ENCODE results near the gene CACNA1D.

CACNA1D gene

DNA sequence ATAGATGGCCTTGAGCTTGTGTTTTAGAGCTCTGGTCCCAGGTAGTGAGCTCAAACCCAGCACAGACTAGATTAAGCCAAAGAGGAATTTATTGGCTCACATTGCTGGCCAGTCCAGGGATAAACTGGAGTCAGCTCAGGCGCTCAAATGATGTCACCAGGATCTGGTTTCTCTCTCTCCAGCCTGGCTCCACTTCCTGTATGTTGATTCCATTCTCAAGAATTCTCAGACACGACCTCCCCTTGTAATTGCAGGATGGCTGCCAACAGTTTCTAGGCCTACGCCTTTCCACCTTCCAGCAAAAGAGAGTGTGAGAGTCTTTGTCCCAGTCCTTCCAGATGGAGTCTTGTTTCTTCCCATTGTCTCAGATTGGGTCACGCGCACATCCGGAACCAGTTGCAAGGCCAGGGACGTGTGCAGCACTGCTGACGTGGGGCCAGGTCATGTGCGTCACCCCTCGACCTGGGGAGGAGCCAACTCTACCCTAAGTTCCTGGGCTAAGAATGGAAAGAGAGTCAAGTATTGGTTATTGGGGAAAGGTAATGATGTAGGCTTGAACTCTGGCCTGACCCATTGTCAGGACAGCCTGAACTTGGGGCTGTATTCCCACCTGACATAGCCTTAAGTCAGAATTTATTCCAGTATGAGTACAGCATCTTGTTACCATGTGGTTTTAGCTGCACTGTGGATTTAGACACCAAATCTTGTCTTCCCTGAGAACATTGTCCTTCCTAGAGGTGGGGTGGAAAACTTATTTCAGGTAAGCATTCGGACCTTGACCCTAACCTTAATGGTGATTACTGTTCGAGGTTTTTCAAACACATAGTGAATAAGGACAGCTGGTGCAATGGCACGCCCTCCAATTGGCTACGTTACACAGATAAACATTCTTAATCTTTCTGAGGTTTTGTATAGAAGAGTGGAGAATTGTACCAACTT is 31.6 kb downstream of the CACNA1D start:
- in situ Hi-C loops (cut with MboI; ENCODE audit: low sequenced_read_pairs) = no loop called here

DNA sequence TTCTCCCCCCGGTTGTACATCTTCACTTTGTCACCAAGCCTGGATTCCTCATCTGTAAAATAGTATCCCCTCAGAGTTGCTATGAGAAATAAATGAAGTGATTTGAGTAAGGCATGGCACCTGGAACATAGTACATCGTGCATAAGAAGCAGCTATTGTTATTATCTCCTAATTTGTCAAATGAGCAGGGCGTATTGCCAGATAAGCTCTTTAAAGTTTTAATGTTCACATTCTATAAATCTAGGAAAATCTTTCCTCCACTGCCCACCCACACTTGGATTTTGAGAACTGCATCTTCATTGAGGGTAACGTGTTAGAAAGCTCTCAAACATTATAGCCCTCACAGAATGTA is 32.3 kb downstream of the CACNA1D start:
- in situ Hi-C loops (cut with MboI; ENCODE audit: low sequenced_read_pairs) = no loop called here

DNA sequence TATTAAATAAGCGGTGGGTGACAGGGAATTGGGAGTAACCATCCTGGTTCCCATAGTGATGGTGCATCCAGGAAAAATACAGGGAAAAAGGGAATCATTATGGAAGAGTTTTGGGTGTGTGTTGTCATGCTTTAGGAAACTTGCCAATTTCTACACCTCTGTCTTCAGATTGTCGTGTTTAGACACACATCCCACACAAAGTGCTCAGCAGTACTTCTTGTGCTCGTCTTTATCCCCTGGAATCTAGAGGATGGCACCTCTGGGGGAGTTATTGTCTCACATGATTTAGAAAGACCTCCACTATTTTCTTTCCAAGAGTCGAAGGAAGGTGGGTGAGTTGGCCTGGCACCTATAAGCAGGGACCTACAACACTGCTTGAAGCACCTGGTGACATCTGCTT is 35.8 kb downstream of the CACNA1D start:
- in situ Hi-C loops (cut with MboI; ENCODE audit: low sequenced_read_pairs) = no loop called here

DNA sequence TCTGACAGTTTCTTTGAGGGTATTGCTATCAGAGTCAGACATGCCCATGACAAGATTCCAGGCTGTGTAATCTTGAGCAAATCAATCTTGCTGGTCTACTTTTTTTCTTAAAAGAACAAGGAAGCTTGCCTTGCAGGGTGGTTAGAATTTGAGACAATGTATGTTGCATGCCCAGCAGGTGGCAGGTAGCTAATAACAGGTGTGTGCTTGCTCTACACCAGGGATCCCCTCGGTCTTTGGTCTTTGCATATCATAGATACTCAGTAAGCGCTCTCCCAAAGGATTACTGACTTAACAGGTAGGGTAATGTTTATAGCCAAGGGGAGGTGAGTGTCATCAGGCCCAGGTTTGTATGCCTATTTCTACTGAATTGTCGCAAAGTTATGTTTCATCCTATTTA is 37.3 kb downstream of the CACNA1D start:
- in situ Hi-C loops (cut with MboI; ENCODE audit: low sequenced_read_pairs) = no loop called here

DNA sequence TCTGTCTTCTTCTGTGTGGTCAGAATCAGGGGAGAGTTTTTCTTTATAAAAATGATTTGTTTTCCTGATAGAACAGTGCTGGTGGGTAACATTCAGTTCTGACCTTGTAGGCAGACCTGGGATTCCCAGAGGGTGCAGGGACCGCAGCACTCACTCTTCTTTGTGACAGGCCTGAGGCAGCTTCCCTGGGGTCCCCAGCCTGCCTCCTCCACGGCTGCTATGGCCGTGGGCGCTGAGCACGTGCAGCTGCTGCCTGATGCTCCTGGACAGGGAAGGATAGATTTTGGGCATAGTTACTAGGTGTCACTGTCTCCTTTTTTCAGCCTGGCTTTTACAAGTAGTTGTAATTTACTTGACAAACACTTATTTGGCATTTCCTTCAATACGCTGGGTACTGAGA is 39.1 kb downstream of the CACNA1D start:
- in situ Hi-C loops (cut with MboI; ENCODE audit: low sequenced_read_pairs) = no loop called here

DNA sequence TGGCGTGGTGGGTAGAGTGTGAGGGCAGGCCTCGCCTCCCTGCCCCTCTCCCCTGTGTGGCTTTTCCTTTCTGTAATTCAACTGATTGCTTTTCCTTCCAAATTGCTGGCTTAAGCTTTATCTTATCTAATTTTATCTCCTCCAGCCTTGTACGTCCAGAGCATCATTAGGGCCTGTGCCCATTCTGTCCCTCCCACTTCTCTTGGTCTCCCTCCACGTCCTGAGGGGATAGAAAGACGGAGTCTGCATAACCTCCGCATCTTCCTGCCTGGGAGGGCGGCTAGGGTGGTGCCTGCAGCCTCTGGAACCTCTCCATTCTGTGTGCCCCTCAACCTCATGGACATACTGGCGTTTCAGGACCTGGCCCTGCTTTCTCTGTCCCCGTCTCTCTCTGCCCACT is 39.8 kb downstream of the CACNA1D start:
- in situ Hi-C loops (cut with MboI; ENCODE audit: low sequenced_read_pairs) = no loop called here

DNA sequence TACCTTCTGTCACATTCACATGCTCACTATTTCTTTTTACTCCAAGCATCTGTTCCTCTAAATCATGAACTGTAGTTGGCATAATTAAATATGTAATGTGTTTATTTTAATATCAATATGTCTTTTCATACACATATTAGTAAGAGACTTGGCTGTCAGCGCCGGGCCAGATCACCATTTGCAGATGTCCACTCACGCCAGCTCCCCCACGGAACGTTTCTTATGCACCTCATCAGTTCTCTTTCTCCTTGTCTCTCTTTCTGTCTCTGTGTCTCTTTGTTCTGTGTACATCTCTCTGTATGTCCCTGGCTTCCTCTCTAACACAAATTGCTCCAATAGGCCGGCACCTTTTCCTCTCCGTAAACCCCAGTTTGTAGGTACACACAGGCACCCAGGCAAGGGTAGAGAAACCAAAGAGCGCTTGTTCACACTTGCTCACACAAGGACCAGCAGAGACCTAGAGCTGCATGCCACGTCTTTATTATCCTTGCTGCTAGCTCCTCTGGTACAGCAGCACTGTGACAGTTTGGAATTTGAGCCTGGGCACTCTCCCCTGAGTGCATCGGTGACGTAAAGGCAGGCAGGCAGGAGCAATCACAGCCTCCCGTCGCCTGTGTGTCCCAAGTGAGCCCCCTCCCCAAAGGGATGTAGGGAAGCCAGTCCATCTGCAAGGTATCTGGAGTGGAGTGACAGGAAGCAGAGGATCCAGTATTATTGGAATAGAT is 40.4 kb downstream of the CACNA1D start:
- in situ Hi-C loops (cut with MboI; ENCODE audit: low sequenced_read_pairs) = no loop called here

DNA sequence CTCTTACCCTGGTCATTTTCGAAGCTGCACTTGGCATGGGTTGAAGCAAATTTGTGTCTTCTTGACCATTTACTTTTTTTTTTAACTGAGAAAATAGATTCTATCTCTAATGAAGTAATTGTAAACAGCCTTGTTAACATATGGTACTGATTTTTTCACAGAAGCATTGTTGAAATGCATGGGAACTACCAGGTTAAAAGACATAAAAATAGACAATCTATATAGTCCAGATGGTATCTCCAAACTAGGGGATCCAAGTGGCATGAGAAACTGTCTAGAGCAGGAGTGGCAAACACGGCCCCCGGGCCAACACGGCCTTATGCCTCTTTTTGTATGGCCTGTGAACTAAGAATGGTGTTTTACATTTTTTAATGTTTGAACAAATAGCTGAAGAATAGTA is 41.9 kb downstream of the CACNA1D start:
- in situ Hi-C loops (cut with MboI; ENCODE audit: low sequenced_read_pairs) = no loop called here

DNA sequence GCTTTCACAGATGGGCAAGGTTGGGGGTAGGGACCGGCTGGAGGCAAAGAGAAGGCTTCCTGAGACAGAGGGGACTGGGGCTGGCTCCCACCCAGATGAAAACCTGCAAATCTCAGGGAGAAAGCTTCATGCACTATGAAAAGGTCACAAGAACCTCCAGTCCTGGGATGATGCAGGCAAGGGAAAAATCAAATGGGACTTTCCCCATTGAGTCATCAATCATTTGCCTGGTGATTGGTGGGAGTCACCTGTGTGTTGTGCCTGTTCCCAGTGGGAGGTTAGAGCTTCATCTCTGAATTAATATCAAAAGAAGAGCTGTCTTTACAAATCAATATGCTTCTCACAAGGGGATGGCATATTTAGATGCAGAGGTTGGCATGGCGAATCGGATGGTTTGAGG is 49.9 kb downstream of the CACNA1D start:
- in situ Hi-C loops (cut with MboI; ENCODE audit: low sequenced_read_pairs) = no loop called here

DNA sequence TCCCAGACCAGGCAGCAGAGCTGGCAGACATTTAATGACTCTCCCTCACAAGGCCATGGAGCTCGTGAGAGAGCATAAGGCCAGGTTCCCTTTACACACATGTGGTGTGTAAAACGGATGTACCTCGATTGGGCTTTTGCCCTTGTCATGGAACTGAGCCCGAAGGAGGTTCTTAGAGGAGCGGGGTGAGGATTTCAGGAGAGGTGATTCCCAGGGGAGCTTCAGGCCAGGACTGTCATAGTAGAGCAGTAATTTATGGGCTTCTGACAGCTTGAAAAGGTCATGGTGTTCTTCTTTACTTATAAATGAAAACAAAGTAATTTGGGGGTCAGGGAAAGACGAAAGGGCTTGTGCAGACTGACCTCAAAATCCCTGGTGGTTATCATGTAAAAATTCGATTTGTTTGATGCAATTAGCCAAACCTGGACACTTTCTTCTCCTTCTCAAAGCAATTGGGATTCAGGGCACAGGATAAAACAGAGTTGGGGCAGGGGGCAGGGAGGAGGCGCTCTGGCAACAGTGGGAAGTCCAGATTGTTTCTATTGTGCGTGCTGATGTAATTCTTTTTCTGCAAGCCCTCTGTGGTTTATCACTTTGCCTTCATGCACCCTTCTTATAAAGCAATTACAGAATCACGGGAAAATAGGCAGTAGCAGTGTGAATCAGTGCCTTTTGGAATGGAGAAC is 51.0 kb downstream of the CACNA1D start:
- in situ Hi-C loops (cut with MboI; ENCODE audit: low sequenced_read_pairs) = no loop called here

DNA sequence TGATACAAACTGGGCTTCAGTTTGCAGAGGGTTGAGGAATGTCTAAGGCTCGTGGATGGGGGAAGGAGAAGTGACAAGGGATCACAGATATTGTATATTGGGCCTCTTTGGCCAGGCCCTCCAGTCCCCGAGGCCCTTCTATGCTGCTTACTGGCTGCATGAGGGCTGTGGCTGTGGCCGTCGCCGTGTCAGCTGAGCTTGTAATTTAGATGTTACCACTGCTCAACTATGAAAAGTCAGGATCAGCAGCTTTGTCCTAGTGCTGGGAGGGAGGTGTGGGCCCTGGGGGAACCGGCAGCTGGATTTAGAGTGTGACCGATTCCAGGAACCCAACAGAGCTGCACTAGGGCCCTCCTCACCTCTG is 51.6 kb downstream of the CACNA1D start:
- in situ Hi-C loops (cut with MboI; ENCODE audit: low sequenced_read_pairs) = no loop called here

DNA sequence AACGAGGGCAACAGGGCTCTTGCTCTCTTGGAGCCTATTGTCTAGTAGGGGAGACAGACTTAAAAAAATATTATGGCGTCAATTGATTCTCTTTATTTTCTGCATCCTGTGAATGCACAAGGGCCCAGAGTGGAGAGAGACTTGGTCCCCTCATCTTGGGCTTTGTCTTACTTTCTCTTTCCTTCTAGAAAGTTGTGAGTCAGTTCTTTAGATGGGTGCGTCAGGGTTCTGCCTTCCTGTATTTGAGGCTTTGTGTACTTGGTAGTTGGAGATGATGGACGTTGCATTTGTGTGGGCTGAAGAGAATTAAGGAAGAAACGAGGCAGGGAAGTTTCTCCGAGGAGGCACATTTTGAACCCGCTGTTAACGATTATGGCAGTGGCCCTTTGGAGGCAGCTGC is 52.9 kb downstream of the CACNA1D start:
- in situ Hi-C loops (cut with MboI; ENCODE audit: low sequenced_read_pairs) = no loop called here

DNA sequence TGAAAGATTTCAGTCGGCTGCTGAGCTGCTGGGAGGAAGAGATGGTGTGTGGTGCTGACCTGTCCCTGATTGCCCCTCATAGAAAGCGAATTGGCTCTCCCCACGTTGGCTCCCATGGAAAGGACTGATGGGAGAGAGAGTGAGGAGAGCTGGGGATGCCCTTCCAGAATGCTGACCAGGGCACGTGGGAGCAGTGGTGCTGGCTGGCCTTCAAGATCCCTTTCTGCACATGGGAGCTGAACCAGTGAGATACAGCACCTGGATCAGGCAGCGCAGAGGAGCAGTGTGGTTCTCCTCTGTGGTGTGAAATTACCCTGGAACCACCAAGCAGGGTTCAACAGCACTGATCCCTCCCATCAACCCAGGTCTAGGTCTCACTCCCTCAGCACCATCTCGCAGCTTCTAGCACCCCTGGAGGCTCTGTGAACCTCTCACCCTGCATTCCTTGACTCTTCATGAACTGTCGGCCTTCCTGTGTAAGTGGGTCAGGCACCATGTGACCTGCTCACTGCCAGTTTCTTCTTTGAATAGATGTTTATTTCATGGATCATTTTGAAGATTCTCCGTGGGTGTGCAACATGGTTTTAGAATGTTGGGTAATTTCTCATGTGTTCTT is 55.7 kb downstream of the CACNA1D start:
- in situ Hi-C loops (cut with MboI; ENCODE audit: low sequenced_read_pairs) = no loop called here

DNA sequence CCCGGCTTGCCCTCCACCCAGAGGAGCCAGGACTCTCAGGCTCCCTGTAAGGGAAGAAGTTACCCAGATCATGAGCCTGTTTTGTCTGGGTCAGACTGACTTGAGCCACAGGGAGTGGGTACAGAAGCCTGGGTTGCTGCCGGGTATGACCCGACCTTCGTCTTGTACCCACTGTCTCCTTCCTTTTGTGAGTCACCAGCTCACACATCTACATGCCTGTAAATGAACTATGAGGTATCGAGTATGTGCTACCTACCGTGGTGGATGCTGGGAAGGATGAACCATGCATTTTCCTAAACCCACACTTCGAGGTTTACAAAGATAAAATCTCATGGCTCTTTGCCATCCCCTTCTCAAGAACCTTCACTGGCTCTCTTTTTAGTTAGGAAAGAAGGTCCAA is 56.9 kb downstream of the CACNA1D start:
- in situ Hi-C loops (cut with MboI; ENCODE audit: low sequenced_read_pairs) = no loop called here

DNA sequence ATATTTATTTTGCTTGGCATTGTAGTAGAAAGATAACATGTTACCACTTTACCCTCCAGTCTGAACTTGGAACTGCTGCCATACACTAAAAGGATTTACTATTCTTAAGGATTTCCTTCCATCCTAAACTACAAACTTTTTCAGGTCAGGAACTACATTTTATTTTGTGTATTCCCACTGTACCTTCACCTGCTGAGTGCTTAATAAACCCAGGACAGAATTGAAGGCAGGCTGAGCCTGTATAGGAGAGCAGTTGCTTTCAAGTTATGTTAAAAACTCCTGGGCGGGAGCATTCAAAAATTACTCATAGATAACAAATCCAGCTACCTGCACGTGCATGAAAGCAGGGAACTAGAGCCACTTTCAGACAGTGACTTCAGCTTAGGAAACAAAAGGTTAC is 58.3 kb downstream of the CACNA1D start:
- in situ Hi-C loops (cut with MboI; ENCODE audit: low sequenced_read_pairs) = no loop called here

DNA sequence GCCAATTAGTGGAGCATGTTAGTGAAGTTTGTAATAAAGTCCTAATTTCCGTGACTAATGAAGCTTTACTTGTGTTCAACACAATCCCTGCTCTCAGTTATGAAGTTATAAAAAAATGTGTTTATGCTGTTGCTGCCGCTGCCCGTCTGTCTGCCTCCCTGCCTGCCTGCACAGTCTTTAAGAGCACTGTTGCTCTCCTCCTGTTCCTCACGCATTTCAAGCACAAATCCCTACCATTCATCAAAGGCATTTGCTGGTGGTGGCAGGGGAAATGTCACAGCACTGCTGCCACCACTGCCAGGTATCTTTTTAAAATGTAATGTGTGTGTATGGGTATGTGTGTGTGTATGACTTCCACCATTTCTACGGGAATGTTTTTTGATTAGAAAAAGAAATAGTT is 58.8 kb downstream of the CACNA1D start:
- in situ Hi-C loops (cut with MboI; ENCODE audit: low sequenced_read_pairs) = no loop called here

DNA sequence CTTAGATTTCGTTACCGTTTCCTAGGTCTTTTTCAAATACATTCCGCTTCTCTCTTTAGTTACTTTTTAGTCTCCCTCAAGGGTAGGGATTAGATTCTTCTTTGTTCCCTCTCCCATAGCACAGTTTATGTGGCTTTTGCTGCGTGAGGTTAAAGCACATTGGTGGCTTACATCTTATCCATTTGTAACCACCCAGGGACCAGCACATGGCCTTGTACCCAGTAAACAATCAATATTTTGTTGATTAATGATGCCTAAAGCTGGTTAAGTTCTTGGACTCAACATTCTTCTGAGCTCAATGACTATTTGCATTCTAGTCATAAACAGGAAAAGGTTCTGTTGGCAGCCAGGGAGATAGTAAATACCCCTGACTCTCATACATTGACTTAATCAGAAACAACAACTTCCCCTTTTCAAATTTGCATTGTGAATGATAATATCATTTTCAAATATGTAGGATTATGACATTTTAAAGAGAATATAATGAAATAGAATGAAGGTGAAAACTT is 60.2 kb downstream of the CACNA1D start:
- in situ Hi-C loops (cut with MboI; ENCODE audit: low sequenced_read_pairs) = no loop called here

DNA sequence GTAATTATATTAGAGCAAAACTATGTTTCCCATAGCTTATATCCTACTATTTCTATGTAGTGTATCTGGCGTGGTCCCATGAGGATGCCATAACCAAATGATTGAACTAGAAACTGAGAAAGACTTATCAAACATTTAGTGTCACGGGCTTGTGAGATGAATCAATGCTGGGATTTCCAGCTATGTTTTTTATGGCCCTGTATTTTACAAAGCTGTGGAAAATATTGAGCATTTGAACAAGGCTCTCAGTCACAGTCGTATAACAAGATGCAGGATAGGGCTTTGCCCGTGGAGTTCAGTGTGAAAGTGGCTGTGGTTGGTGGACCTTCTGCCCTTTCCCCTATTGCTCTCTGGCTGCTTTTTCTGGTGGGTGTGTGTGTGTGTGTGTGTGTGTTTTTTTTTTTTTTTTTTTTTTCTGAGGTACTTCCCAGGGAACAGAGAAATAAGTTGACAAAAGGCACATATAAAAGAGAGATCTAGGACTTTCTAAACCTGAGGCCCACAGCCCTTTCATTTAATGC is 60.7 kb downstream of the CACNA1D start:
- in situ Hi-C loops (cut with MboI; ENCODE audit: low sequenced_read_pairs) = no loop called here

DNA sequence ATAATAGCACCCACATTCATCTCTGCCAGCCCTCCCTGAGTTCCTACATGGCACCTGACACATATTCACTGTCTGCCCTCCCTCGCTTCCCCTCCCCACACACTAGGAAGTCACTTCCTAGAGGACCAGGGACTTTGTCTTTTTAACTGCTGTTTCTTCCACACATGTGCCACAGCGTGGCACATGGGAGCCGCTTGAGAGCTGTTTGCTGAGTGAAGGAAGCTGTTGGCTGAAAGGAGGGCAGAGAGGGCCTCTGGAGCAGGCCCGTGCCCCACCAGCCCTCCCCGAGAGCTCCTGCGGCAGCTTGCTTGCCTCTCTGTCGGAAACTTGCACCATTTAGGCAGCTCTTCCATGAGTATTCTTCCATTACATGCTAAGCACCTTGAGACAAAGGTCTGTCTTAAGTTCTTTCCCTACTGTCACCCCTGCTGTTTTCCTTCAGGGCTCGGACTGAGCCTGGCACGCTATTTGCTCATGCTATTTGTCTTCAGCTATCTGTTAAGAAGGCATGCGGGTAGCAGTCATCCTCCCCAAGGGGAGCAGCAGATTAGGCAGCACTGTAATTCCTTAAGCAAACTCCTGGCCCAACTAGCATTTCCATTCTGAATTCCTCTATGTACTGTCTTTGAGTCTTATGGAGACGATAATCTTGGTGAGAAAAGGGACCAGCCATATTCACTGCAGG is 72.2 kb downstream of the CACNA1D start:
- in situ Hi-C loops (cut with MboI; ENCODE audit: low sequenced_read_pairs) = no loop called here

DNA sequence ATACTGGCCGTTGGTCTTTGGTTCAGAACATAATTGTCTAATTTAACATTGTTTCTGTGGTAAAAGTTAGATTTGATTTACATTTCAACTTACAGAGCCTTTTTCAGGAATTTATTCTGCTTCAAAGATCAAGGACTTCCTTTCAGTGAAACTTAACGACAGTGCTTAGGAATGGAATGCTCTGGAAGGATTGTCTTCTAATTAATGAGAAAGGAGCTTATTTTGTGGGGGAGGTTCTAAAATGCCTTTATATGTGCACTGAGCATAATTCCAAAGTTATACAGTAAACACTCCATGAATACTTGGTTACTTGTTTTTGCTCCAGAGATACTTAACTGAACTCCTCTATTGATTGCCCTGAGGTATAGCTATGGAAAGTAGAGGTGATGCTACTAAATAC is 75.7 kb downstream of the CACNA1D start:
- in situ Hi-C loops (cut with MboI; ENCODE audit: low sequenced_read_pairs) = no loop called here

All from HL-60/S4 treated with retinoic acid at 250 ng/mL for 4 days and 3 days (cell line).